ENCODE measurements around the gene KLF1. TPM values are rescaled to one million over a fixed set of nuclear protein-coding genes. Genes with fewer than 3 reads are reported as not detected.
A peak's percentile ranks its signal among the peaks of the same experiment; 100 is the strongest.

Gene KLF1
- total and polyA plus RNA-seq, 2 of the 13 experiments (the other 11 are each of a cell fraction or from before 2014, with no cell fraction given) = not detected

DNA sequence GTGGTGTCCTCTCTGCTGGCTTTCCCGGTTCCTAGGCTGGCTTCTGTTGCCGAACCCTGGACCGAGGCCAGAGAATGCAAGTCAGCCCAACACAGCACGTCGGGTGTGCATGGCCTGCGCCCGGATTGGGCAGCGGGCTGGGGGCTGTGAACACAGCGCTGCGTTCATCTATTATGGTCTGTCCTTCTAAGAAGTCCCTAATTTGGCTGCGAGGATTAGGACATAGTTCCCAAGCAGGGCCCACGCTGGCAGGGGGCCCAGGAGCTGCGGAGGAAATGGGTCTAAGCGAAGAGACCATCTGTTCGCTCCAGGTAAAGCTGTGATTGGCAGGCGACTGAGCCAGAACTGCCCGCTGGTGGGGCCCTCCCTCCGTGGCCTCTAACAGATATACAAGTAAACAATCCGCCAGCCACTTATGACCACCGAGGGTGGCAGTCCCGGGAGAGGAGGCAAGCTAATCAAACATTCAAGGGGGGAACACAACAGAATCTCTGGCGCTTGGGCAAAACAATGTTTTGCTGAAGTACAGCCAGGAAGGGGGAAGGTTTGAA lies 26.1 kb upstream of the KLF1 start (continued):
- TF ChIP-seq, protein P1, sequence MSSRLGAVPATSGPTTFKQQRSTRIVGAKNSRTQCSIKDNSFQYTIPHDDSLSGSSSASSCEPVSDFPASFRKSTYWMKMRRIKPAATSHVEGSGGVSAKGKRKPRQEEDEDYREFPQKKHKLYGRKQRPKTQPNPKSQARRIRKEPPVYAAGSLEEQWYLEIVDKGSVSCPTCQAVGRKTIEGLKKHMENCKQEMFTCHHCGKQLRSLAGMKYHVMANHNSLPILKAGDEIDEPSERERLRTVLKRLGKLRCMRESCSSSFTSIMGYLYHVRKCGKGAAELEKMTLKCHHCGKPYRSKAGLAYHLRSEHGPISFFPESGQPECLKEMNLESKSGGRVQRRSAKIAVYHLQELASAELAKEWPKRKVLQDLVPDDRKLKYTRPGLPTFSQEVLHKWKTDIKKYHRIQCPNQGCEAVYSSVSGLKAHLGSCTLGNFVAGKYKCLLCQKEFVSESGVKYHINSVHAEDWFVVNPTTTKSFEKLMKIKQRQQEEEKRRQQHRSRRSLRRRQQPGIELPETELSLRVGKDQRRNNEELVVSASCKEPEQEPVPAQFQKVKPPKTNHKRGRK (CRISPR knock-in tag; IDR thresholded peaks at IDR 0.05) = no peak
- TF ChIP-seq GFI1 (CRISPR knock-in tag; IDR thresholded peaks at IDR 0.05; ENCODE audit: borderline replicate concordance) = peak; percentile 30; the same call in 1 of the 2 replicates
- TF ChIP-seq, protein P2, sequence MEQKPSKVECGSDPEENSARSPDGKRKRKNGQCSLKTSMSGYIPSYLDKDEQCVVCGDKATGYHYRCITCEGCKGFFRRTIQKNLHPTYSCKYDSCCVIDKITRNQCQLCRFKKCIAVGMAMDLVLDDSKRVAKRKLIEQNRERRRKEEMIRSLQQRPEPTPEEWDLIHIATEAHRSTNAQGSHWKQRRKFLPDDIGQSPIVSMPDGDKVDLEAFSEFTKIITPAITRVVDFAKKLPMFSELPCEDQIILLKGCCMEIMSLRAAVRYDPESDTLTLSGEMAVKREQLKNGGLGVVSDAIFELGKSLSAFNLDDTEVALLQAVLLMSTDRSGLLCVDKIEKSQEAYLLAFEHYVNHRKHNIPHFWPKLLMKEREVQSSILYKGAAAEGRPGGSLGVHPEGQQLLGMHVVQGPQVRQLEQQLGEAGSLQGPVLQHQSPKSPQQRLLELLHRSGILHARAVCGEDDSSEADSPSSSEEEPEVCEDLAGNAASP (CRISPR knock-in tag; IDR thresholded peaks at IDR 0.05; ENCODE audit: borderline replicate concordance) = no peak
- no peak for TF ChIP-seq ZBTB2 (CRISPR knock-in tag; IDR thresholded peaks at IDR 0.05; ENCODE audit: low read depth)
- peak; percentile 41; the same call in 1 of the 2 replicates for TF ChIP-seq MXD3 (CRISPR knock-in tag; IDR thresholded peaks at IDR 0.05)
- peak; percentile 91 for TF ChIP-seq ZNF777 (CRISPR knock-in tag; IDR thresholded peaks at IDR 0.05)
- no peak for TF ChIP-seq SATB2 (CRISPR knock-in tag; IDR thresholded peaks at IDR 0.05)
- TF ChIP-seq NCOR1 (IDR thresholded peaks at IDR 0.05; ENCODE audit: borderline replicate concordance, low read length) = no peak
- TF ChIP-seq, protein P3, sequence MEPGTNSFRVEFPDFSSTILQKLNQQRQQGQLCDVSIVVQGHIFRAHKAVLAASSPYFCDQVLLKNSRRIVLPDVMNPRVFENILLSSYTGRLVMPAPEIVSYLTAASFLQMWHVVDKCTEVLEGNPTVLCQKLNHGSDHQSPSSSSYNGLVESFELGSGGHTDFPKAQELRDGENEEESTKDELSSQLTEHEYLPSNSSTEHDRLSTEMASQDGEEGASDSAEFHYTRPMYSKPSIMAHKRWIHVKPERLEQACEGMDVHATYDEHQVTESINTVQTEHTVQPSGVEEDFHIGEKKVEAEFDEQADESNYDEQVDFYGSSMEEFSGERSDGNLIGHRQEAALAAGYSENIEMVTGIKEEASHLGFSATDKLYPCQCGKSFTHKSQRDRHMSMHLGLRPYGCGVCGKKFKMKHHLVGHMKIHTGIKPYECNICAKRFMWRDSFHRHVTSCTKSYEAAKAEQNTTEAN (CRISPR knock-in tag; conservative IDR thresholded peaks at IDR 0.05) = 0 out of 2 replicates have a peak, but pooled peaks have one; percentile 53
- TF ChIP-seq, protein P4, sequence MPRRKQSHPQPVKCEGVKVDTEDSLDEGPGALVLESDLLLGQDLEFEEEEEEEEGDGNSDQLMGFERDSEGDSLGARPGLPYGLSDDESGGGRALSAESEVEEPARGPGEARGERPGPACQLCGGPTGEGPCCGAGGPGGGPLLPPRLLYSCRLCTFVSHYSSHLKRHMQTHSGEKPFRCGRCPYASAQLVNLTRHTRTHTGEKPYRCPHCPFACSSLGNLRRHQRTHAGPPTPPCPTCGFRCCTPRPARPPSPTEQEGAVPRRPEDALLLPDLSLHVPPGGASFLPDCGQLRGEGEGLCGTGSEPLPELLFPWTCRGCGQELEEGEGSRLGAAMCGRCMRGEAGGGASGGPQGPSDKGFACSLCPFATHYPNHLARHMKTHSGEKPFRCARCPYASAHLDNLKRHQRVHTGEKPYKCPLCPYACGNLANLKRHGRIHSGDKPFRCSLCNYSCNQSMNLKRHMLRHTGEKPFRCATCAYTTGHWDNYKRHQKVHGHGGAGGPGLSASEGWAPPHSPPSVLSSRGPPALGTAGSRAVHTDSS (CRISPR knock-in tag; conservative IDR thresholded peaks at IDR 0.05) = no peak
- TF ChIP-seq RBAK (CRISPR knock-in tag; IDR thresholded peaks at IDR 0.05) = no peak
- TF ChIP-seq ZNF275 (CRISPR knock-in tag; IDR thresholded peaks at IDR 0.05; ENCODE audit: borderline replicate concordance) = no peak
- no peak for TF ChIP-seq ZNF883 (CRISPR knock-in tag; IDR thresholded peaks at IDR 0.05; ENCODE audit: not compliant biosample characterization)
- TF ChIP-seq NFIC (IDR thresholded peaks at IDR 0.05; ENCODE audit: low read length) = 0 out of 2 replicates have a peak, but pooled peaks have one; percentile 27
- no peak for TF ChIP-seq DMAP1 (CRISPR knock-in tag; IDR thresholded peaks at IDR 0.05)
- no peak for TF ChIP-seq ZNF253 (CRISPR knock-in tag; IDR thresholded peaks at IDR 0.05; ENCODE audit: borderline replicate concordance)
- TF ChIP-seq ISX (CRISPR knock-in tag; conservative IDR thresholded peaks at IDR 0.05) = no peak; the same call in 1 of the 2 replicates
- TF ChIP-seq PBX2 (CRISPR knock-in tag; IDR thresholded peaks at IDR 0.05) = peak; percentile 83
